ENCODE data around the gene PAH.

DNA sequence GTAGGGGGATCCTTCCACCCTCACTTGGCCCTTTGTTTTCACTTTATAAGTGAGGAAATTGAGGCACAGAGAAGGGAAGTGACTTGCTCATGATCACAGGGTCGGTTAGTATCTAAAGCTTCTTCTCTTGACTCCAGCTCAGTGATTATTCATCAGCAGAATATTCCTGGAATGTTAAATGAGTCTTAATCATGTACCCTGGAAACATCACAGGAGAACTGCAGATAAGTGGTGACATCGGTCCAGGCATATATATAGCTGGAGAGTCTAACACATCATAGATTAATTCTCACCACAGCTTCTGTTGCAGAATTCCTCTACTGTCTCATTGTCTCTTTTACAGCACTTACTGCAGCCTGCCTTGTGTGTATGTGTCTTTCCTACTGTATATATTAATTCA is 69.9 kb downstream of the PAH start:
- TF ChIP-seq, protein P1, sequence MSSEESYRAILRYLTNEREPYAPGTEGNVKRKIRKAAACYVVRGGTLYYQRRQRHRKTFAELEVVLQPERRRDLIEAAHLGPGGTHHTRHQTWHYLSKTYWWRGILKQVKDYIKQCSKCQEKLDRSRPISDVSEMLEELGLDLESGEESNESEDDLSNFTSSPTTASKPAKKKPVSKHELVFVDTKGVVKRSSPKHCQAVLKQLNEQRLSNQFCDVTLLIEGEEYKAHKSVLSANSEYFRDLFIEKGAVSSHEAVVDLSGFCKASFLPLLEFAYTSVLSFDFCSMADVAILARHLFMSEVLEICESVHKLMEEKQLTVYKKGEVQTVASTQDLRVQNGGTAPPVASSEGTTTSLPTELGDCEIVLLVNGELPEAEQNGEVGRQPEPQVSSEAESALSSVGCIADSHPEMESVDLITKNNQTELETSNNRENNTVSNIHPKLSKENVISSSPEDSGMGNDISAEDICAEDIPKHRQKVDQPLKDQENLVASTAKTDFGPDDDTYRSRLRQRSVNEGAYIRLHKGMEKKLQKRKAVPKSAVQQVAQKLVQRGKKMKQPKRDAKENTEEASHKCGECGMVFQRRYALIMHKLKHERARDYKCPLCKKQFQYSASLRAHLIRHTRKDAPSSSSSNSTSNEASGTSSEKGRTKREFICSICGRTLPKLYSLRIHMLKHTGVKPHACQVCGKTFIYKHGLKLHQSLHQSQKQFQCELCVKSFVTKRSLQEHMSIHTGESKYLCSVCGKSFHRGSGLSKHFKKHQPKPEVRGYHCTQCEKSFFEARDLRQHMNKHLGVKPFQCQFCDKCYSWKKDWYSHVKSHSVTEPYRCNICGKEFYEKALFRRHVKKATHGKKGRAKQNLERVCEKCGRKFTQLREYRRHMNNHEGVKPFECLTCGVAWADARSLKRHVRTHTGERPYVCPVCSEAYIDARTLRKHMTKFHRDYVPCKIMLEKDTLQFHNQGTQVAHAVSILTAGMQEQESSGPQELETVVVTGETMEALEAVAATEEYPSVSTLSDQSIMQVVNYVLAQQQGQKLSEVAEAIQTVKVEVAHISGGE (tag by site-specific recombination; conservative IDR thresholded peaks at IDR 0.05; ENCODE audit: low read depth), result no peak
- no peak for TF ChIP-seq YY1 (tag by site-specific recombination; IDR thresholded peaks at IDR 0.05)
- TF ChIP-seq TRIM28 (IDR thresholded peaks at IDR 0.05; ENCODE audit: borderline replicate concordance, low read length), result no peak
- TF ChIP-seq ZNF791 (tag by site-specific recombination; IDR thresholded peaks at IDR 0.05), result no peak
- TF ChIP-seq, protein P2, sequence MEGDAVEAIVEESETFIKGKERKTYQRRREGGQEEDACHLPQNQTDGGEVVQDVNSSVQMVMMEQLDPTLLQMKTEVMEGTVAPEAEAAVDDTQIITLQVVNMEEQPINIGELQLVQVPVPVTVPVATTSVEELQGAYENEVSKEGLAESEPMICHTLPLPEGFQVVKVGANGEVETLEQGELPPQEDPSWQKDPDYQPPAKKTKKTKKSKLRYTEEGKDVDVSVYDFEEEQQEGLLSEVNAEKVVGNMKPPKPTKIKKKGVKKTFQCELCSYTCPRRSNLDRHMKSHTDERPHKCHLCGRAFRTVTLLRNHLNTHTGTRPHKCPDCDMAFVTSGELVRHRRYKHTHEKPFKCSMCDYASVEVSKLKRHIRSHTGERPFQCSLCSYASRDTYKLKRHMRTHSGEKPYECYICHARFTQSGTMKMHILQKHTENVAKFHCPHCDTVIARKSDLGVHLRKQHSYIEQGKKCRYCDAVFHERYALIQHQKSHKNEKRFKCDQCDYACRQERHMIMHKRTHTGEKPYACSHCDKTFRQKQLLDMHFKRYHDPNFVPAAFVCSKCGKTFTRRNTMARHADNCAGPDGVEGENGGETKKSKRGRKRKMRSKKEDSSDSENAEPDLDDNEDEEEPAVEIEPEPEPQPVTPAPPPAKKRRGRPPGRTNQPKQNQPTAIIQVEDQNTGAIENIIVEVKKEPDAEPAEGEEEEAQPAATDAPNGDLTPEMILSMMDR (tag by site-specific recombination; IDR thresholded peaks at IDR 0.05), result no peak
- no peak for TF ChIP-seq ZNF292 (tag by site-specific recombination; IDR thresholded peaks at IDR 0.05; ENCODE audit: borderline replicate concordance, low read depth)
- TF ChIP-seq ZNF426 (tag by site-specific recombination; IDR thresholded peaks at IDR 0.05), result no peak
- no peak for TF ChIP-seq ZNF155 (tag by site-specific recombination; IDR thresholded peaks at IDR 0.05)
